SK-N-SH (cell line): ENCODE measurements around the gene TGFA. TPM values are rescaled to one million over a fixed set of nuclear protein-coding genes. Genes with fewer than 3 reads are reported as not detected.

Experiments used
- CTCF ChIA-PET: fragments of 300-600, 350-600 bp; formaldehyde crosslinking; extraction: SDS; loops from one replicate; lab custom pipeline; 2021; lab: Yijun Ruan, JAX
- POLR2A ChIA-PET: fragments of 350-600 bp; sonication (Branson Sonifier 250); formaldehyde crosslinking; extraction: SDS; loops from one replicate; lab custom pipeline; 2020; ENCODE audit warnings: antibody characterized with exemption, inconsistent platforms; lab: Yijun Ruan, JAX
- DNase-seq: peaks from one replicate; pipeline ENCODE4 v3.0.0; 2012
- H2AFZ ChIP-seq: fragments of 200-600 bp; sonication (generic); 2 replicates; pipeline ENCODE4 v1.8.1; 2016; ENCODE audit warnings: antibody characterized with exemption, mild to moderate bottlenecking, low read depth
- H3F3A ChIP-seq: fragments of 200-600 bp; sonication (generic); replicated peaks from 2 replicates; pipeline ENCODE3; 2016; ENCODE audit warnings: antibody characterized with exemption, mild to moderate bottlenecking; ENCODE audit not compliant: insufficient read depth
- H3K27ac ChIP-seq, 2 experiments: fragments of 200-500 bp in 1 of 2; fragments of 200-600 bp in 1 of 2; sonication (Bioruptor generic) in 1 of 2; sonication (generic), shearing (Covaris generic) in 1 of 2; 2 replicates each; pipeline versions ENCODE4 v1.5.1 to v1.6.1; 2014 to 2016; ENCODE audit warnings: low read depth in 2 of 2, inconsistent platforms in 1 of 2, low read length in 1 of 2, mild to moderate bottlenecking in 1 of 2, mixed read lengths in 1 of 2
- H3K27me3 ChIP-seq: fragments of 200-600 bp; sonication (generic), shearing (Covaris generic); 2 replicates; pipeline ENCODE4 v1.6.1; 2016; ENCODE audit warnings: mixed run types; ENCODE audit not compliant: insufficient read depth
- H3K36me3 ChIP-seq, 2 experiments: fragments of 200-500 bp in 1 of 2; fragments of 200-600 bp in 1 of 2; sonication (Bioruptor generic) in 1 of 2; sonication (generic) in 1 of 2; replicated peaks in 1 of 2; 2 replicates each; pipeline versions ENCODE3 to v1.5.1; 2014 to 2016; ENCODE audit warnings: low read length in 1 of 2, mild to moderate bottlenecking in 1 of 2; ENCODE audit not compliant: insufficient read depth in 2 of 2, control insufficient read depth in 1 of 2
- H3K4me1 ChIP-seq, 2 experiments: fragments of 200-500 bp in 1 of 2; fragments of 200-600 bp in 1 of 2; sonication (Bioruptor generic) in 1 of 2; sonication (generic), shearing (Covaris generic) in 1 of 2; 2 replicates each; pipeline versions ENCODE4 v1.5.1 to v1.6.1; 2014 to 2016; ENCODE audit warnings: low read depth in 1 of 2, low read length in 1 of 2, mixed run types in 1 of 2; ENCODE audit not compliant: insufficient read depth in 2 of 2, control insufficient read depth in 1 of 2
- H3K4me2 ChIP-seq: fragments of 200-600 bp; sonication (generic), shearing (Covaris generic); 2 replicates; pipeline ENCODE4 v1.6.1; 2017; ENCODE audit warnings: mixed run types
- H3K4me3 ChIP-seq, 2 experiments: fragments of 200-500 bp in 1 of 2; fragments of 200-600 bp in 1 of 2; sonication (Bioruptor generic) in 1 of 2; sonication (generic), shearing (Covaris generic) in 1 of 2; 2 replicates each; pipeline versions ENCODE4 v1.5.1 to v1.8.1; 2014 to 2016; ENCODE audit warnings: low read depth in 2 of 2, inconsistent platforms in 1 of 2, low read length in 1 of 2, mild to moderate bottlenecking in 1 of 2, mixed read lengths in 1 of 2, moderate library complexity in 1 of 2
- H3K79me2 ChIP-seq: fragments of 200-600 bp; sonication (generic); 2 replicates; pipeline ENCODE4 v1.8.1; 2017; ENCODE audit warnings: mild to moderate bottlenecking; ENCODE audit not compliant: insufficient read depth
- H3K9ac ChIP-seq: fragments of 200-600 bp; sonication (generic); 2 replicates; pipeline ENCODE4 v1.6.1; 2017; ENCODE audit warnings: mixed run types
- H3K9me2 ChIP-seq: fragments of 200-600 bp; sonication (generic); 2 replicates; pipeline ENCODE4 v1.6.1; 2017; ENCODE audit warnings: mixed run types
- H3K9me3 ChIP-seq: fragments of 200-600 bp; sonication (generic); 2 replicates; pipeline ENCODE4 v1.6.1; 2017; ENCODE audit warnings: mixed run types, mild to moderate bottlenecking, moderate library complexity
- H4K20me1 ChIP-seq: fragments of 200-600 bp; sonication (generic); 2 replicates; pipeline ENCODE4 v1.6.1; 2017; ENCODE audit warnings: mild to moderate bottlenecking, mixed run types; ENCODE audit not compliant: insufficient read depth
- CHD2 ChIP-seq: fragments of 150-350 bp; IDR thresholded peaks from 2 replicates; pipeline ENCODE4 v1.6.1; 2018; ENCODE audit warnings: low read length; ENCODE audit not compliant: partially characterized antibody
- EZH2phosphoT487 ChIP-seq: fragments of 200-600 bp; sonication (generic); IDR thresholded peaks from 2 replicates; pipeline ENCODE4 v1.6.1; 2017; ENCODE audit warnings: low read depth, mixed run types, mild to moderate bottlenecking, antibody characterized with exemption, moderate library complexity, borderline replicate concordance
- FOSL2 ChIP-seq: IDR thresholded peaks from 2 replicates; pipeline ENCODE4 v1.4.0; 2012; ENCODE audit warnings: low read depth, mild to moderate bottlenecking, moderate library complexity, borderline replicate concordance
- FOXJ3 ChIP-seq: sonication (generic); formaldehyde crosslinking; IDR thresholded peaks from 2 replicates; pipeline ENCODE4 v1.5.1; 2020; ENCODE audit warnings: mild to moderate bottlenecking, missing genetic modification reagents
- GATA2 ChIP-seq: sonication (generic); formaldehyde crosslinking; IDR thresholded peaks from 2 replicates; pipeline ENCODE4 v1.5.0; 2020; ENCODE audit warnings: mild to moderate bottlenecking, missing genetic modification reagents
- JUND ChIP-seq: IDR thresholded peaks from 2 replicates; pipeline ENCODE4 v1.4.0; 2012
- MXI1 ChIP-seq: IDR thresholded peaks from 2 replicates; pipeline ENCODE4 v1.6.1; 2012; ENCODE audit warnings: mild to moderate bottlenecking, low read depth, low read length, improper control_type of control experiment
- NFIC ChIP-seq: IDR thresholded peaks from 2 replicates; pipeline ENCODE4 v1.4.0; 2012; ENCODE audit warnings: borderline replicate concordance
- NRF1 ChIP-seq: IDR thresholded peaks from 2 replicates; pipeline ENCODE4 v1.6.1; 2012; ENCODE audit warnings: low read depth, mild to moderate bottlenecking, low read length
- RXRA ChIP-seq: IDR thresholded peaks from 2 replicates; pipeline ENCODE4 v1.4.0; 2012; ENCODE audit warnings: low read depth, mild to moderate bottlenecking, borderline replicate concordance
- SMC3 ChIP-seq: IDR thresholded peaks from 2 replicates; pipeline ENCODE4 v1.6.1; 2012; ENCODE audit warnings: low read depth, low read length, improper control_type of control experiment
- TAF1 ChIP-seq: IDR thresholded peaks from 2 replicates; pipeline ENCODE4 v1.6.1; 2012; ENCODE audit warnings: low read depth, mild to moderate bottlenecking, low read length, moderate library complexity, borderline replicate concordance
- TCF12 ChIP-seq: IDR thresholded peaks from 2 replicates; pipeline ENCODE4 v1.4.0; 2012
- TEAD4 ChIP-seq: IDR thresholded peaks from 2 replicates; pipeline ENCODE4 v1.4.0; 2012; ENCODE audit warnings: mild to moderate bottlenecking, borderline replicate concordance; ENCODE audit not compliant: insufficient read depth
- YY1 ChIP-seq: IDR thresholded peaks from 2 replicates; pipeline ENCODE4 v1.4.0; 2012; ENCODE audit warnings: low read depth, mild to moderate bottlenecking
- WGBS: methylation state at CpG from one replicate; pipeline ENCODE4 v1.1.6; 2017; ENCODE audit warnings: low lambda C conversion rate; 5-methylcytosine and 5-hydroxymethylcytosine counted together
- polyA plus RNA-seq, 3 experiments: library from polyadenylated mRNA; depleted of rRNA; stranded (reverse); fragments of >200 nt; gene quantifications; 2 replicates each; pipeline ENCODE4 v1.2.3, GENCODE V29; 2012
- TF ChIP-seq, protein P1 (sequence below): IDR thresholded peaks from 2 replicates; pipeline ENCODE4 v1.6.1; 2012; ENCODE audit warnings: mild to moderate bottlenecking, low read depth, low read length, moderate library complexity
- TF ChIP-seq, protein P2 (sequence below): IDR thresholded peaks from 2 replicates; pipeline ENCODE4 v1.4.0; 2012; ENCODE audit warnings: low read depth, borderline replicate concordance

The TGFA gene
- polyA plus RNA-seq, 1 of the 3 experiments (the other 2 are of a cell fraction) = not detected

DNA sequence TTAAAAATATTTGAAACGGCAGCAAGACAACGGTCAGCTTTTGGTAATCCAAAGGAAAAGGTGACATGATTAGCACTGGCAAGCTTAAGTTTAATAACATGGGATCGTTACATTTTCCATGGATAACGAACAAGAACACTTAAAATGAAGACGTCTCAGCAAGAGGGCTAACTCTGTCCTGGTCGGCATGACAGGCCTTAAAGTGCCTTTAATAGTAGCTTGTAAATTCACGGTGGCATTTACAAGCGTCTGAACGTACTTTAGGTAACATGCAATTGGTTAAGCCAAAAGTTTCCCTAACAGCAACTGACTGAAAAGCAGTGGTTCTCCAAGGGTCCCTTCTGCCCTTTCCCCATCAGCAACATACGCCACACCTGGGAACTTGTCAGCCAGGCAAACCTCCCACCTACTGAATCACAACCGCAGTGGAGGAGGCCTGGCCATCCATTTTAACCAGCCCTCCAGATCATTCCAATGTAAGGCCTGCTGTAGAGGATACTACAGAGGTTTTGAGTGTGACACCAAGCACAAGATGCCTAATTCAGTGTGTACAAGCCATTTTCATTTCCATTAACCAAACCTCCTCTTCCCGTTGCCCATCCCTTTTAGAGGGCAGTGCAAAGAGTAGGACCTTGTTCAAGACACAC is 4.4 kb downstream of the TGFA start:
- Histone ChIP-seq H3K36me3 (no peaks in the 10 kb centered on the region), H2AFZ (no peak overlapping the region), H3K27me3 (peaks cover 27% of the 10 kb centered on the region), H4K20me1 (no peaks in the 10 kb centered on the region)
- POLR2A ChIA-PET = interaction anchor here (0.5 kb wide), 1 partner anchor 1045 kb away, joined by 3 read pairs; no protein-coding TSS in a partner anchor
- no peak for TF ChIP-seq MXI1
- TF ChIP-seq FOXJ3 (CRISPR knock-in tag) = no peak
- TF ChIP-seq RXRA = no peak
- TF ChIP-seq JUND = no peak
- no peak for TF ChIP-seq FOSL2
- TF ChIP-seq NFIC = no peak
- TF ChIP-seq CHD2 = no peak
- TF ChIP-seq, protein P1, sequence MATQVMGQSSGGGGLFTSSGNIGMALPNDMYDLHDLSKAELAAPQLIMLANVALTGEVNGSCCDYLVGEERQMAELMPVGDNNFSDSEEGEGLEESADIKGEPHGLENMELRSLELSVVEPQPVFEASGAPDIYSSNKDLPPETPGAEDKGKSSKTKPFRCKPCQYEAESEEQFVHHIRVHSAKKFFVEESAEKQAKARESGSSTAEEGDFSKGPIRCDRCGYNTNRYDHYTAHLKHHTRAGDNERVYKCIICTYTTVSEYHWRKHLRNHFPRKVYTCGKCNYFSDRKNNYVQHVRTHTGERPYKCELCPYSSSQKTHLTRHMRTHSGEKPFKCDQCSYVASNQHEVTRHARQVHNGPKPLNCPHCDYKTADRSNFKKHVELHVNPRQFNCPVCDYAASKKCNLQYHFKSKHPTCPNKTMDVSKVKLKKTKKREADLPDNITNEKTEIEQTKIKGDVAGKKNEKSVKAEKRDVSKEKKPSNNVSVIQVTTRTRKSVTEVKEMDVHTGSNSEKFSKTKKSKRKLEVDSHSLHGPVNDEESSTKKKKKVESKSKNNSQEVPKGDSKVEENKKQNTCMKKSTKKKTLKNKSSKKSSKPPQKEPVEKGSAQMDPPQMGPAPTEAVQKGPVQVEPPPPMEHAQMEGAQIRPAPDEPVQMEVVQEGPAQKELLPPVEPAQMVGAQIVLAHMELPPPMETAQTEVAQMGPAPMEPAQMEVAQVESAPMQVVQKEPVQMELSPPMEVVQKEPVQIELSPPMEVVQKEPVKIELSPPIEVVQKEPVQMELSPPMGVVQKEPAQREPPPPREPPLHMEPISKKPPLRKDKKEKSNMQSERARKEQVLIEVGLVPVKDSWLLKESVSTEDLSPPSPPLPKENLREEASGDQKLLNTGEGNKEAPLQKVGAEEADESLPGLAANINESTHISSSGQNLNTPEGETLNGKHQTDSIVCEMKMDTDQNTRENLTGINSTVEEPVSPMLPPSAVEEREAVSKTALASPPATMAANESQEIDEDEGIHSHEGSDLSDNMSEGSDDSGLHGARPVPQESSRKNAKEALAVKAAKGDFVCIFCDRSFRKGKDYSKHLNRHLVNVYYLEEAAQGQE = no peak
- TF ChIP-seq EZH2phosphoT487 = no peak
- no peak for TF ChIP-seq NRF1
- no peak for TF ChIP-seq SMC3
- TF ChIP-seq TEAD4 = no peak
- no peak for TF ChIP-seq TCF12
- TF ChIP-seq, protein P2, sequence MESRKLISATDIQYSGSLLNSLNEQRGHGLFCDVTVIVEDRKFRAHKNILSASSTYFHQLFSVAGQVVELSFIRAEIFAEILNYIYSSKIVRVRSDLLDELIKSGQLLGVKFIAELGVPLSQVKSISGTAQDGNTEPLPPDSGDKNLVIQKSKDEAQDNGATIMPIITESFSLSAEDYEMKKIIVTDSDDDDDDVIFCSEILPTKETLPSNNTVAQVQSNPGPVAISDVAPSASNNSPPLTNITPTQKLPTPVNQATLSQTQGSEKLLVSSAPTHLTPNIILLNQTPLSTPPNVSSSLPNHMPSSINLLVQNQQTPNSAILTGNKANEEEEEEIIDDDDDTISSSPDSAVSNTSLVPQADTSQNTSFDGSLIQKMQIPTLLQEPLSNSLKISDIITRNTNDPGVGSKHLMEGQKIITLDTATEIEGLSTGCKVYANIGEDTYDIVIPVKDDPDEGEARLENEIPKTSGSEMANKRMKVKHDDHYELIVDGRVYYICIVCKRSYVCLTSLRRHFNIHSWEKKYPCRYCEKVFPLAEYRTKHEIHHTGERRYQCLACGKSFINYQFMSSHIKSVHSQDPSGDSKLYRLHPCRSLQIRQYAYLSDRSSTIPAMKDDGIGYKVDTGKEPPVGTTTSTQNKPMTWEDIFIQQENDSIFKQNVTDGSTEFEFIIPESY = no peak
- no peak for TF ChIP-seq YY1
- no peak for TF ChIP-seq GATA2
- TF ChIP-seq TAF1 = no peak
- TF ChIP-seq, all 33 proteins: peak for 0
- no peaks in the 10 kb centered on the region for H3K9me3 ChIP-seq
- no peaks in the 10 kb centered on the region for H3K79me2 ChIP-seq
- no peak overlapping the region for H3K4me2 ChIP-seq
- CTCF ChIA-PET = interaction anchor here (1.4 to 1.5 kb wide), 2 partner anchors 51 to 68 kb away, joined by 3 to 5 read pairs; no protein-coding TSS in a partner anchor
- WGBS = 70% methylated on average over 12 of the region's 12 CpGs
- peaks cover 0 to 5% of the 10 kb centered on the region in 2 experiments; a peak in 1 of 4 replicates for H3K4me1 ChIP-seq
- no peak overlapping the region for H3K9ac ChIP-seq
- no peak overlapping the region for H3K4me3 ChIP-seq
- no peaks in the 10 kb centered on the region for H3K9me2 ChIP-seq
- DNase-seq = no peak
- H3K27ac ChIP-seq = no peak overlapping the region
- peaks cover 7% of the 10 kb centered on the region for H3F3A ChIP-seq
